Effector memory CD8-positive, alpha-beta T cell (primary cell): ENCODE data around the gene PSMB7.

Experiments
- ATAC-seq: fragments of 150-1000 bp; cut with Tn5 transposase; replicated peaks from 2 replicates; pipeline ENCODE4 v1.10.0; 2021; ENCODE audit warnings: mild to moderate bottlenecking, moderate library complexity
- DNase-seq, 3 experiments: peaks; one replicate each; pipeline ENCODE4 v3.0.0; 2021
- H3K27ac Mint-ChIP-seq, 2 donors: one replicate each; pipeline ENCODE4 v1.8.0; 2022; ENCODE audit warnings: mild to moderate bottlenecking in 2 of 2, mixed read lengths in 2 of 2, moderate library complexity in 2 of 2
- H3K27me3 Mint-ChIP-seq, 2 donors: one replicate each; pipeline ENCODE4 v1.8.0; 2022; ENCODE audit warnings: mixed read lengths in 2 of 2
- H3K36me3 Mint-ChIP-seq: one replicate; pipeline ENCODE4 v1.8.0; 2022; ENCODE audit warnings: mild to moderate bottlenecking, moderate library complexity, mixed read lengths; ENCODE audit not compliant: insufficient read depth
- H3K4me1 Mint-ChIP-seq, 2 donors: one replicate each; pipeline ENCODE4 v1.8.0; 2022; ENCODE audit warnings: low read depth in 2 of 2, mixed read lengths in 2 of 2
- H3K4me3 Mint-ChIP-seq, 2 donors: one replicate each; pipeline ENCODE4 v1.8.0; 2022; ENCODE audit warnings: mild to moderate bottlenecking in 2 of 2, mixed read lengths in 2 of 2, moderate library complexity in 2 of 2
- H3K9me3 Mint-ChIP-seq, 2 donors: one replicate each; pipeline ENCODE4 v1.8.0; 2022; ENCODE audit warnings: mixed read lengths in 2 of 2

PSMB7 gene

GRCh38 chr9:124351672-124352468 is 63.4 kb downstream of the PSMB7 start:
- H3K4me1 Mint-ChIP-seq, result no peaks in the 10 kb centered on the region
- H3K27me3 Mint-ChIP-seq, result no peaks in the 10 kb centered on the region
- ATAC-seq (no peak), DNase-seq (no peak)
- no peak overlapping the region for H3K4me3 Mint-ChIP-seq
- H3K27ac Mint-ChIP-seq, result no peak overlapping the region
- peaks cover 63% of the 10 kb centered on the region for H3K36me3 Mint-ChIP-seq
- no peaks in the 10 kb centered on the region for H3K9me3 Mint-ChIP-seq

- H3K27me3 Mint-ChIP-seq, result no peaks in the 10 kb centered on the region
- no peak for ATAC-seq
- H3K36me3 Mint-ChIP-seq, result peaks cover 61% of the 10 kb centered on the region
- DNase-seq, result no peak
- no peak overlapping the region for H3K4me3 Mint-ChIP-seq
- H3K9me3 Mint-ChIP-seq, result no peaks in the 10 kb centered on the region
- H3K27ac Mint-ChIP-seq, result peak overlapping the region in 1 of 2 donors; percentile 59
- H3K4me1 Mint-ChIP-seq, result no peaks in the 10 kb centered on the region
Measured at GRCh38 chr9:124350494-124351263, 64.6 kb downstream of the PSMB7 start.

- no peak for ATAC-seq
- Mint-ChIP-seq H3K9me3 (no peaks in the 10 kb centered on the region), H3K36me3 (peaks cover 61% of the 10 kb centered on the region), H3K4me3 (no peak overlapping the region), H3K27me3 (no peaks in the 10 kb centered on the region), H3K27ac (peak overlapping the region in 1 of 2 donors; percentile 59), H3K4me1 (no peaks in the 10 kb centered on the region)
- DNase-seq, result no peak
Measured at GRCh38 chr9:124349675-124350493, 65.4 kb downstream of the PSMB7 start.

GRCh38 chr9:124349267-124349666 is 66.0 kb downstream of the PSMB7 start:
- H3K36me3 Mint-ChIP-seq, result peaks cover 57% of the 10 kb centered on the region
- H3K9me3 Mint-ChIP-seq, result no peaks in the 10 kb centered on the region
- DNase-seq (no peak), ATAC-seq (no peak)
- H3K27ac Mint-ChIP-seq, result no peak overlapping the region
- H3K27me3 Mint-ChIP-seq, result no peaks in the 10 kb centered on the region
- no peaks in the 10 kb centered on the region for H3K4me1 Mint-ChIP-seq
- no peak overlapping the region for H3K4me3 Mint-ChIP-seq

GRCh38 chr9:124348831-124349230 is 66.4 kb downstream of the PSMB7 start:
- DNase-seq (no peak), ATAC-seq (no peak)
- Mint-ChIP-seq H3K27ac (peak overlapping the region in 1 of 2 donors; percentile 51), H3K36me3 (peaks cover 52% of the 10 kb centered on the region), H3K9me3 (no peaks in the 10 kb centered on the region), H3K4me3 (no peak overlapping the region), H3K4me1 (no peaks in the 10 kb centered on the region), H3K27me3 (no peaks in the 10 kb centered on the region)

- H3K27me3 Mint-ChIP-seq, result no peaks in the 10 kb centered on the region
- ATAC-seq (no peak), DNase-seq (no peak)
- H3K9me3 Mint-ChIP-seq, result no peaks in the 10 kb centered on the region
- peaks cover 49% of the 10 kb centered on the region for H3K36me3 Mint-ChIP-seq
- H3K27ac Mint-ChIP-seq, result peak overlapping the region in 1 of 2 donors; percentile 51
- no peak overlapping the region for H3K4me3 Mint-ChIP-seq
- no peaks in the 10 kb centered on the region for H3K4me1 Mint-ChIP-seq
Measured at GRCh38 chr9:124348363-124348762, 66.9 kb downstream of the PSMB7 start.

GRCh38 chr9:124347968-124348358 is 67.3 kb downstream of the PSMB7 start:
- H3K27ac Mint-ChIP-seq, result no peak overlapping the region
- no peaks in the 10 kb centered on the region for H3K27me3 Mint-ChIP-seq

GRCh38 chr9:124347206-124347967 is 67.9 kb downstream of the PSMB7 start:
- Mint-ChIP-seq H3K4me1 (no peaks in the 10 kb centered on the region), H3K36me3 (peaks cover 39% of the 10 kb centered on the region), H3K9me3 (no peaks in the 10 kb centered on the region), H3K4me3 (no peak overlapping the region), H3K27me3 (no peaks in the 10 kb centered on the region), H3K27ac (peak overlapping the region in 1 of 2 donors; percentile 68)
- ATAC-seq, result no peak
- DNase-seq, result no peak

More at GRCh38 chr9:124347968-124348358, 67.3 kb downstream of the PSMB7 start:
- Mint-ChIP-seq H3K36me3 (peaks cover 45% of the 10 kb centered on the region), H3K4me3 (no peak overlapping the region), H3K9me3 (no peaks in the 10 kb centered on the region), H3K4me1 (no peaks in the 10 kb centered on the region)
- DNase-seq (no peak), ATAC-seq (no peak)

- H3K27ac Mint-ChIP-seq, result peak overlapping the region; percentile 35 to 68
Measured at GRCh38 chr9:124346347-124347163, 68.7 kb downstream of the PSMB7 start.

GRCh38 chr9:124345751-124346281 is 69.4 kb downstream of the PSMB7 start:
- H3K4me3 Mint-ChIP-seq, result no peak overlapping the region
- DNase-seq (no peak), ATAC-seq (no peak)
- H3K36me3 Mint-ChIP-seq, result peaks cover 23% of the 10 kb centered on the region
- H3K27me3 Mint-ChIP-seq, result no peaks in the 10 kb centered on the region
- peak overlapping the region in 1 of 2 donors; percentile 35 for H3K27ac Mint-ChIP-seq
- no peaks in the 10 kb centered on the region for H3K9me3 Mint-ChIP-seq
- H3K4me1 Mint-ChIP-seq, result no peaks in the 10 kb centered on the region

More at GRCh38 chr9:124346347-124347163, 68.7 kb downstream of the PSMB7 start:
- ATAC-seq, result no peak
- Mint-ChIP-seq H3K4me3 (no peak overlapping the region), H3K27me3 (no peaks in the 10 kb centered on the region), H3K36me3 (peaks cover 31% of the 10 kb centered on the region), H3K9me3 (no peaks in the 10 kb centered on the region), H3K4me1 (no peaks in the 10 kb centered on the region)
- DNase-seq, result no peak

GRCh38 chr9:124345063-124345462 is 70.2 kb downstream of the PSMB7 start:
- Mint-ChIP-seq H3K27me3 (no peaks in the 10 kb centered on the region), H3K9me3 (no peaks in the 10 kb centered on the region), H3K36me3 (peaks cover 18% of the 10 kb centered on the region), H3K27ac (peak overlapping the region in 1 of 2 donors; percentile 4), H3K4me3 (no peak overlapping the region), H3K4me1 (no peaks in the 10 kb centered on the region)
- ATAC-seq (no peak), DNase-seq (no peak)
